ENCODE results near the gene CDC25A.

GRCh38 chr3:48140936-48141603 lies 47.1 kb downstream of the CDC25A start:
- no peak for TF ChIP-seq YY1 (IDR thresholded peaks at IDR 0.05; ENCODE audit: insufficient read depth, insufficient read length)
- TF ChIP-seq ZNF274 (IDR thresholded peaks at IDR 0.05; ENCODE audit: low read depth, low read length) = no peak

Data from NT2/D1 (cell line).